ENCODE measurements around the gene BABAM1.

- TF ChIP-seq, protein P1, sequence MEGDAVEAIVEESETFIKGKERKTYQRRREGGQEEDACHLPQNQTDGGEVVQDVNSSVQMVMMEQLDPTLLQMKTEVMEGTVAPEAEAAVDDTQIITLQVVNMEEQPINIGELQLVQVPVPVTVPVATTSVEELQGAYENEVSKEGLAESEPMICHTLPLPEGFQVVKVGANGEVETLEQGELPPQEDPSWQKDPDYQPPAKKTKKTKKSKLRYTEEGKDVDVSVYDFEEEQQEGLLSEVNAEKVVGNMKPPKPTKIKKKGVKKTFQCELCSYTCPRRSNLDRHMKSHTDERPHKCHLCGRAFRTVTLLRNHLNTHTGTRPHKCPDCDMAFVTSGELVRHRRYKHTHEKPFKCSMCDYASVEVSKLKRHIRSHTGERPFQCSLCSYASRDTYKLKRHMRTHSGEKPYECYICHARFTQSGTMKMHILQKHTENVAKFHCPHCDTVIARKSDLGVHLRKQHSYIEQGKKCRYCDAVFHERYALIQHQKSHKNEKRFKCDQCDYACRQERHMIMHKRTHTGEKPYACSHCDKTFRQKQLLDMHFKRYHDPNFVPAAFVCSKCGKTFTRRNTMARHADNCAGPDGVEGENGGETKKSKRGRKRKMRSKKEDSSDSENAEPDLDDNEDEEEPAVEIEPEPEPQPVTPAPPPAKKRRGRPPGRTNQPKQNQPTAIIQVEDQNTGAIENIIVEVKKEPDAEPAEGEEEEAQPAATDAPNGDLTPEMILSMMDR (conservative IDR thresholded peaks at IDR 0.05; ENCODE audit: low read depth, low read length) = peak; percentile 51
- TF ChIP-seq CEBPB (IDR thresholded peaks at IDR 0.05; ENCODE audit: low read depth, low read length) = no peak
Measured at GRCh38 chr19:17303167-17303939, 36.1 kb downstream of the BABAM1 start, which contains the start of gene ABHD8.
